GM23248 (cell line): ENCODE measurements around the gene HAT1. TPM values are rescaled to one million over a fixed set of nuclear protein-coding genes. Genes with fewer than 3 reads are reported as not detected.
A peak's percentile ranks its signal among the peaks of the same experiment; 100 is the strongest.
"Not testable (repeated sequence)": the region's sequence is repeated elsewhere in the genome, so short reads cannot be mapped to it uniquely, and the experiment has no call there.

Experiments used
- DNase-seq: peaks from one replicate; pipeline ENCODE4 v3.0.0-alpha.2; 2015
- H2AFZ ChIP-seq: fragments of 200-600 bp; sonication (generic); 2 replicates; pipeline ENCODE4 v1.6.1; 2016; ENCODE audit warnings: antibody characterized with exemption
- H3F3A ChIP-seq: fragments of 200-600 bp; sonication (generic); 2 replicates; pipeline ENCODE4 v1.6.1; 2016; ENCODE audit warnings: mild to moderate bottlenecking, antibody characterized with exemption, mixed run types; ENCODE audit not compliant: insufficient read depth
- H3K27ac ChIP-seq: fragments of 200-600 bp; sonication (generic); 2 replicates; pipeline ENCODE4 v1.5.1; 2016; ENCODE audit warnings: mild to moderate bottlenecking
- H3K27me3 ChIP-seq: fragments of 200-600 bp; sonication (generic); replicated peaks from 2 replicates; pipeline ENCODE4 v1.6.1; 2016; ENCODE audit warnings: mild to moderate bottlenecking; ENCODE audit not compliant: insufficient read depth
- H3K36me3 ChIP-seq: fragments of 200-600 bp; sonication (generic); 2 replicates; pipeline ENCODE4 v1.6.1; 2016; ENCODE audit warnings: low read depth, mild to moderate bottlenecking
- H3K4me1 ChIP-seq: fragments of 200-600 bp; sonication (generic); 2 replicates; pipeline ENCODE4 v1.6.1; 2016; ENCODE audit warnings: mild to moderate bottlenecking; ENCODE audit not compliant: insufficient read depth
- H3K4me2 ChIP-seq: fragments of 200-600 bp; sonication (generic); one replicate; pipeline ENCODE4 v1.6.1; 2016; ENCODE audit warnings: mild to moderate bottlenecking; ENCODE audit not compliant: unreplicated experiment
- H3K4me3 ChIP-seq: fragments of 200-600 bp; sonication (generic); 2 replicates; pipeline ENCODE4 v1.5.1; 2016; ENCODE audit warnings: mild to moderate bottlenecking
- H3K79me2 ChIP-seq: fragments of 200-600 bp; sonication (generic); 2 replicates; pipeline ENCODE4 v1.6.1; 2016; ENCODE audit warnings: mild to moderate bottlenecking; ENCODE audit not compliant: insufficient read depth
- H3K9ac ChIP-seq: fragments of 200-600 bp; sonication (generic); 2 replicates; pipeline ENCODE4 v1.6.1; 2016; ENCODE audit warnings: mild to moderate bottlenecking
- H3K9me2 ChIP-seq: fragments of 200-600 bp; sonication (generic); 2 replicates; pipeline ENCODE4 v1.6.1; 2016; ENCODE audit warnings: mixed run types, mild to moderate bottlenecking, moderate library complexity; ENCODE audit not compliant: insufficient read depth
- H3K9me3 ChIP-seq: fragments of 200-600 bp; sonication (generic); one replicate; pipeline ENCODE4 v1.6.1; 2017; ENCODE audit warnings: low read depth
- H4K20me1 ChIP-seq: fragments of 200-600 bp; sonication (generic); 2 replicates; pipeline ENCODE4 v1.6.0; 2016; ENCODE audit not compliant: insufficient read depth
- EZH2 ChIP-seq: fragments of 200-600 bp; sonication (generic); IDR thresholded peaks from 2 replicates; pipeline ENCODE4 v1.6.1; 2018; ENCODE audit warnings: antibody characterized with exemption, mild to moderate bottlenecking; ENCODE audit not compliant: insufficient read depth, poor library complexity, severe bottlenecking
- EZH2phosphoT487 ChIP-seq: fragments of 200-600 bp; sonication (generic); IDR thresholded peaks from 2 replicates; pipeline ENCODE4 v1.6.1; 2018; ENCODE audit warnings: antibody characterized with exemption, moderate library complexity, mild to moderate bottlenecking, low read depth; ENCODE audit not compliant: insufficient read depth
- WGBS, 2 experiments: methylation state at CpG; one replicate each; pipeline ENCODE4 v1.1.6; 2015 to 2017; ENCODE audit warnings: low lambda C conversion rate in 2 of 2, low coverage in 1 of 2; ENCODE audit errors: missing lambda C conversion rate in 2 of 2; 5-methylcytosine and 5-hydroxymethylcytosine counted together
- in situ Hi-C: fragments of 300-500 bp; cut with MboI; formaldehyde crosslinking; loops from 2 replicates; pipeline ENCODE4 v1.15.0; 2020
- polyA plus RNA-seq: library from polyadenylated mRNA; unstranded; fragments of >200 nt; fragmentation: Nextera tagmentation; extraction: Ambion mirVana; gene quantifications from 2 replicates; pipeline ENCODE4 v1.2.1, GENCODE V29; 2016
- total RNA-seq: library from RNA; depleted of rRNA; stranded (reverse); fragments of >200 nt; shearing (Covaris generic); gene quantifications from 2 replicates; pipeline ENCODE4 v1.2.3, GENCODE V29; 2014

HAT1 gene
- total and polyA plus RNA-seq, 2 experiments from 2014 or later = 56.6 to 96.2 TPM

- H3K36me3 ChIP-seq = peaks cover 14% of the 10 kb centered on the region; the same call in 1 of the 2 replicates
- H2AFZ ChIP-seq = no peak overlapping the region
- H3K27ac ChIP-seq = no peak overlapping the region
- no peaks in the 10 kb centered on the region for H3K9me2 ChIP-seq
- H3K27me3 ChIP-seq = no peaks in the 10 kb centered on the region
- 98 to 99% methylated on average over 4 of the region's 4 CpGs for WGBS, 2 experiments
- no peaks in the 10 kb centered on the region for H4K20me1 ChIP-seq
- no peak overlapping the region for H3K9ac ChIP-seq
- no peak for DNase-seq
- H3K4me3 ChIP-seq = no peak overlapping the region
- H3K4me1 ChIP-seq = no peaks in the 10 kb centered on the region
- TF ChIP-seq EZH2phosphoT487 (no peak), EZH2 (no peak)
- in situ Hi-C loops = no loop called here
- 0 out of 2 replicates have a peak, but pooled peaks cover 10% of the 10 kb centered on the region for H3K79me2 ChIP-seq
- no peaks in the 10 kb centered on the region for H3K9me3 ChIP-seq
- 0 out of 2 replicates have a peak, but pooled peaks cover 6% of the 10 kb centered on the region for H3F3A ChIP-seq
- H3K4me2 ChIP-seq = no peak overlapping the region
These were observed 56.8 kb downstream of the HAT1 start for GRCh38 chr2:171979103-171979502.

GRCh38 chr2:171983924-171984323 lies 61.7 kb downstream of the HAT1 start:
- H3K9me2 ChIP-seq, H2AFZ ChIP-seq, H3F3A ChIP-seq, H3K27ac ChIP-seq, H3K4me3 ChIP-seq, H3K79me2 ChIP-seq, H4K20me1 ChIP-seq, H3K4me1 ChIP-seq, DNase-seq, H3K9ac ChIP-seq, H3K9me3 ChIP-seq, H3K4me2 ChIP-seq, H3K27me3 ChIP-seq, in situ Hi-C loops: not testable (repeated sequence)
- H3K36me3 ChIP-seq = peaks cover 11% of the 10 kb centered on the region; the same call in 1 of the 2 replicates
- WGBS, 2 experiments = 93 to 100% methylated on average over 1 of the region's 1 CpG

GRCh38 chr2:171985076-171985475 lies 62.8 kb downstream of the HAT1 start:
- Histone ChIP-seq H3K27me3 (no peaks in the 10 kb centered on the region), H3K9ac (no peak overlapping the region), H2AFZ (no peak overlapping the region), H3K4me2 (no peak overlapping the region), H3K9me2 (no peaks in the 10 kb centered on the region), H3K4me1 (no peaks in the 10 kb centered on the region), H3K36me3 (no peaks in the 10 kb centered on the region), H3K27ac (no peak overlapping the region), H3F3A (0 out of 2 replicates have a peak, but pooled peaks cover 6% of the 10 kb centered on the region), H4K20me1 (no peaks in the 10 kb centered on the region), H3K4me3 (no peak overlapping the region), H3K9me3 (no peaks in the 10 kb centered on the region), H3K79me2 (no peaks in the 10 kb centered on the region)
- in situ Hi-C loops = no loop called here
- 92 to 98% methylated on average over 2 of the region's 2 CpGs for WGBS, 2 experiments
- TF ChIP-seq EZH2phosphoT487 (no peak), EZH2 (no peak)
- DNase-seq = peak; percentile 22

- no peaks in the 10 kb centered on the region for H3K79me2 ChIP-seq
- no peak overlapping the region for H3K4me3 ChIP-seq
- no peaks in the 10 kb centered on the region for H3K9me3 ChIP-seq
- TF ChIP-seq EZH2phosphoT487 (no peak), EZH2 (no peak)
- no peaks in the 10 kb centered on the region for H3K36me3 ChIP-seq
- in situ Hi-C loops = no loop called here
- no peaks in the 10 kb centered on the region for H3K27me3 ChIP-seq
- 86 to 89% methylated on average over 4 of the region's 4 CpGs for WGBS, 2 experiments
- H3K9ac ChIP-seq = no peak overlapping the region
- H2AFZ ChIP-seq = no peak overlapping the region
- no peaks in the 10 kb centered on the region for H4K20me1 ChIP-seq
- H3K4me1 ChIP-seq = no peaks in the 10 kb centered on the region
- no peak overlapping the region for H3K27ac ChIP-seq
- no peaks in the 10 kb centered on the region for H3K9me2 ChIP-seq
- no peaks in the 10 kb centered on the region for H3F3A ChIP-seq
- DNase-seq = no peak
- no peak overlapping the region for H3K4me2 ChIP-seq
These were observed 64.5 kb downstream of the HAT1 start for GRCh38 chr2:171986778-171987177.

GRCh38 chr2:171991027-171991426 lies 68.8 kb downstream of the HAT1 start:
- H3K79me2 ChIP-seq = no peaks in the 10 kb centered on the region
- no peak overlapping the region for H3K27ac ChIP-seq
- H3K4me2 ChIP-seq = no peak overlapping the region
- H3K9me2 ChIP-seq = no peaks in the 10 kb centered on the region
- WGBS, 2 experiments = 81 to 84% methylated on average over 4 of the region's 4 CpGs
- no peak for TF ChIP-seq EZH2
- no peak for TF ChIP-seq EZH2phosphoT487
- no peak overlapping the region for H3K4me3 ChIP-seq
- H4K20me1 ChIP-seq = no peaks in the 10 kb centered on the region
- in situ Hi-C loops = no loop called here
- H3K9me3 ChIP-seq = no peaks in the 10 kb centered on the region
- H3F3A ChIP-seq = no peaks in the 10 kb centered on the region
- DNase-seq = no peak
- no peak overlapping the region for H3K9ac ChIP-seq
- no peaks in the 10 kb centered on the region for H3K36me3 ChIP-seq
- H3K4me1 ChIP-seq = no peaks in the 10 kb centered on the region
- H2AFZ ChIP-seq = no peak overlapping the region
- no peaks in the 10 kb centered on the region for H3K27me3 ChIP-seq
